H9 (cell line): Measurements from ENCODE around the gene ABHD5. TPM values are rescaled to one million over a fixed set of nuclear protein-coding genes. Genes with fewer than 3 reads are reported as not detected.

Experiments used
- DNase-seq: peaks from one replicate; pipeline ENCODE4 v3.0.0-alpha.2; 2017
- H2AFZ ChIP-seq: one replicate; pipeline ENCODE4 v1.6.1; 2013; ENCODE audit warnings: mild to moderate bottlenecking, low read length, control low read depth, moderate library complexity
- H2AK5ac ChIP-seq: 2 replicates; pipeline ENCODE4 v1.6.1; 2013; ENCODE audit warnings: low read length, control low read depth, mixed read lengths; ENCODE audit not compliant: insufficient read length
- H2BK120ac ChIP-seq: one replicate; pipeline ENCODE4 v1.6.1; 2013; ENCODE audit warnings: low read depth, mild to moderate bottlenecking, low read length, control low read depth, inconsistent platforms; ENCODE audit not compliant: poor library complexity, severe bottlenecking
- H2BK12ac ChIP-seq: 2 replicates; pipeline ENCODE4 v1.6.1; 2013; ENCODE audit warnings: low read length, control low read depth, mixed read lengths, low read depth; ENCODE audit not compliant: insufficient read length
- H2BK15ac ChIP-seq: 2 replicates; pipeline ENCODE4 v1.6.1; 2013; ENCODE audit warnings: low read depth, low read length, control low read depth
- H2BK20ac ChIP-seq: one replicate; pipeline ENCODE4 v1.6.1; 2013; ENCODE audit warnings: low read depth, mild to moderate bottlenecking, low read length, control low read depth, inconsistent platforms; ENCODE audit not compliant: poor library complexity, severe bottlenecking
- H2BK5ac ChIP-seq: 2 replicates; pipeline ENCODE4 v1.6.1; 2013; ENCODE audit warnings: low read length, control low read depth, mixed read lengths; ENCODE audit not compliant: insufficient read length
- H3K14ac ChIP-seq: 2 replicates; pipeline ENCODE4 v1.6.1; 2013; ENCODE audit warnings: low read length, control low read depth; ENCODE audit not compliant: insufficient read depth
- H3K18ac ChIP-seq: 2 replicates; pipeline ENCODE4 v1.6.1; 2013; ENCODE audit warnings: low read depth, mild to moderate bottlenecking, mixed read lengths, low read length, control low read depth; ENCODE audit not compliant: insufficient read length
- H3K23ac ChIP-seq: 2 replicates; pipeline ENCODE4 v1.6.1; 2013; ENCODE audit warnings: low read length, control low read depth, mixed read lengths, low read depth; ENCODE audit not compliant: insufficient read length
- H3K23me2 ChIP-seq: 2 replicates; pipeline ENCODE4 v1.6.1; 2013; ENCODE audit warnings: low read depth, mild to moderate bottlenecking, mixed read lengths, low read length, control low read depth; ENCODE audit not compliant: insufficient read length, poor library complexity, severe bottlenecking
- H3K27ac ChIP-seq: 2 replicates; pipeline ENCODE4 v1.5.1; 2013; ENCODE audit warnings: low read length, control low read depth, mixed read lengths, low read depth; ENCODE audit not compliant: insufficient read length
- H3K27me3 ChIP-seq: 2 replicates; pipeline ENCODE4 v1.6.1; 2013; ENCODE audit warnings: low read length, control low read depth, inconsistent platforms; ENCODE audit not compliant: insufficient read depth
- H3K4ac ChIP-seq: 2 replicates; pipeline ENCODE4 v1.6.1; 2013; ENCODE audit warnings: low read depth, mild to moderate bottlenecking, control low read depth, inconsistent platforms, low read length, moderate library complexity
- H3K4me1 ChIP-seq: 2 replicates; pipeline ENCODE4 v1.6.1; 2013; ENCODE audit warnings: low read length, control low read depth, inconsistent platforms; ENCODE audit not compliant: insufficient read depth
- H3K4me2 ChIP-seq: 2 replicates; pipeline ENCODE4 v1.6.1; 2013; ENCODE audit warnings: low read length, control low read depth, mixed read lengths; ENCODE audit not compliant: insufficient read length, insufficient read depth
- H3K56ac ChIP-seq: 2 replicates; pipeline ENCODE4 v1.6.1; 2013; ENCODE audit warnings: low read depth, mild to moderate bottlenecking, mixed read lengths, low read length, control low read depth; ENCODE audit not compliant: insufficient read length
- H3K79me1 ChIP-seq: 2 replicates; pipeline ENCODE4 v1.6.1; 2013; ENCODE audit warnings: low read depth, mild to moderate bottlenecking, moderate library complexity, low read length, control low read depth, inconsistent platforms; ENCODE audit not compliant: insufficient read depth, poor library complexity, severe bottlenecking
- H3K79me2 ChIP-seq: 2 replicates; pipeline ENCODE4 v1.6.1; 2013; ENCODE audit warnings: low read length, control low read depth, inconsistent platforms; ENCODE audit not compliant: insufficient read depth
- H3K9ac ChIP-seq: 2 replicates; pipeline ENCODE4 v1.6.1; 2013; ENCODE audit warnings: low read length, control low read depth, mixed read lengths; ENCODE audit not compliant: insufficient read length; ENCODE audit errors: extremely low read depth
- H3K9me3 ChIP-seq: one replicate; pipeline ENCODE4 v1.6.1; 2013; ENCODE audit warnings: low read depth, low read length, inconsistent platforms; ENCODE audit not compliant: control insufficient read depth
- H3T11ph ChIP-seq: one replicate; pipeline ENCODE4 v1.6.1; 2013; ENCODE audit warnings: mild to moderate bottlenecking, low read length, control low read depth, inconsistent platforms
- H4K20me1 ChIP-seq: one replicate; pipeline ENCODE4 v1.6.1; 2013; ENCODE audit not compliant: control insufficient read depth, insufficient read length, insufficient read depth
- H4K5ac ChIP-seq: 2 replicates; pipeline ENCODE4 v1.6.1; 2013; ENCODE audit warnings: low read depth, mild to moderate bottlenecking, mixed read lengths, low read length, control low read depth; ENCODE audit not compliant: insufficient read length
- H4K8ac ChIP-seq: replicated peaks from 2 replicates; pipeline ENCODE4 v1.6.1; 2013; ENCODE audit warnings: low read length, control low read depth, mixed read lengths, low read depth; ENCODE audit not compliant: insufficient read length
- H4K91ac ChIP-seq: 2 replicates; pipeline ENCODE4 v1.6.1; 2013; ENCODE audit warnings: low read depth, mild to moderate bottlenecking, moderate library complexity, mixed read lengths, low read length, control low read depth; ENCODE audit not compliant: insufficient read length
- H3K27ac Mint-ChIP-seq, 3 experiments: 2 replicates in 2 of 3; 3 replicates in 1 of 3; pipeline ENCODE4 v1.8.0; 2020 to 2021; ENCODE audit warnings: mixed read lengths in 3 of 3, mild to moderate bottlenecking in 1 of 3, moderate library complexity in 1 of 3
- H3K27me3 Mint-ChIP-seq: 2 replicates; pipeline ENCODE4 v1.8.0; 2021; ENCODE audit warnings: low read depth, mild to moderate bottlenecking, moderate library complexity, mixed read lengths
- H3K36me3 Mint-ChIP-seq, 3 experiments: 2 replicates in 2 of 3; 3 replicates in 1 of 3; pipeline ENCODE4 v1.8.0; 2020 to 2021; ENCODE audit warnings: low read depth in 3 of 3, mixed read lengths in 3 of 3; ENCODE audit not compliant: insufficient read depth in 1 of 3
- H3K4me1 Mint-ChIP-seq, 2 experiments: 2 replicates each; pipeline ENCODE4 v1.8.0; 2020; ENCODE audit warnings: mixed read lengths in 2 of 2
- H3K4me3 Mint-ChIP-seq, 2 experiments: 2 replicates in 1 of 2; 3 replicates in 1 of 2; pipeline ENCODE4 v1.8.0; 2020 to 2021; ENCODE audit warnings: mild to moderate bottlenecking in 2 of 2, mixed read lengths in 2 of 2, moderate library complexity in 1 of 2
- H3K9me3 Mint-ChIP-seq, 2 experiments: 2 replicates in 1 of 2; 3 replicates in 1 of 2; pipeline ENCODE4 v1.8.0; 2020; ENCODE audit warnings: mild to moderate bottlenecking in 2 of 2, mixed read lengths in 2 of 2, moderate library complexity in 1 of 2
- WGBS: extraction: QIAGEN DNeasy Blood & Tissue Kit; methylation state at CpG from one replicate; pipeline ENCODE4 v1.1.7; 2013; ENCODE audit warnings: missing lambda C conversion rate, low lambda C conversion rate, mixed read lengths; ENCODE audit not compliant: insufficient read length; ENCODE audit errors: extremely low coverage; 5-methylcytosine and 5-hydroxymethylcytosine counted together
- total RNA-seq: library from RNA; stranded (reverse); gene quantifications from 2 replicates; pipeline ENCODE4 v1.2.1, GENCODE V29; 2021
- TF ChIP-seq, protein P1 (sequence below): fragments of 200-600 bp; sonication (generic); conservative IDR thresholded peaks from 3 replicates; pipeline ENCODE4 v1.8.0; 2021; ENCODE audit warnings: antibody characterized with exemption, mild to moderate bottlenecking

Gene ABHD5
- total RNA-seq, 1 experiment from 2014 or later, result 13.1 TPM

DNA sequence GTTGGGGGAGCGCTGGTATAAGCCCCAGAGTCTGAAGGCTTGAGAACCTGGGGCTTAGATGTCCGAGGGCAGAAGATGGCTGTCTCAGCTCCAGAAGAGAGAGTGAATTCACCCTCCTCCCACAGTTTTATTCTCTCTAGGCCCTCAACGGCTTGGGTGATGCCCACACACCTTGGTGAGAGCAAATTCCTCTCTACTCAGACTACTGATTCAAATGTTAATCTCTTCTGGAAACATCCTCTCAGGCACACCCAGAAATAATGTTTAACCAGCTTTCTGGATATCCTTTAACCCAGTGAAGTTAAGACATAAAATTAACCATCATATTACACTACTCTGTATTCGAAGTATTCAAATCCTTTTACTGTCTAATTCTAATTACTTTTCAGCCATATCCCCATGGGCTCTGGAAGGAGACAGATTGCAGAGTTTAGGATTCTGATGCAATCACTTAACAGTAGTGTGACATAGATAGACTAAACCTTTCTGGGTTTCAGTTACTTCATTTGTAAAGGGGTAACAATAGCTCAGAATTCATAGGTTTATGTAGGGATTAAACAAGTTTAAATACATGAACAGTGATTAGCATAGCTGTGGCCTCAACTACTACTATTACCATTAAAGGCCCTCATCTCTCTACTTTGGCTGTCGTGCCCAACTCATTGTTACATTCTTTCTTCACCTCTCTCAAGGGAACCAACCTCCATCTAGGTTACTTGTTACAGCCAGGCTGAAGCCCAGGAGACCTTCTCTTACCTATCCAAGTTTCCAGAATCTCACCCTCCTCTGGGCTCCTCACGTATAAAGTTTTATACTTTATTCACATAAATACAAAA, 43.2 kb upstream of the ABHD5 start:
- DNase-seq, result no peak
- H2BK20ac ChIP-seq, result no peak overlapping the region
- H2BK120ac ChIP-seq, result no peak overlapping the region
- no peak overlapping the region for H2BK5ac ChIP-seq
- no peaks in the 10 kb centered on the region; the same call in 1 of the 2 replicates for H3K4me1 ChIP-seq
- H3K4ac ChIP-seq, result no peak overlapping the region
- H4K8ac ChIP-seq, result no peak overlapping the region
- H2BK15ac ChIP-seq, result no peak overlapping the region
- H3K79me2 ChIP-seq, result no peaks in the 10 kb centered on the region
- H4K20me1 ChIP-seq, result no peaks in the 10 kb centered on the region
- H3K9ac ChIP-seq, result no peak overlapping the region
- no peak overlapping the region for H3T11ph ChIP-seq
- H3K27me3 Mint-ChIP-seq, result no peaks in the 10 kb centered on the region
- H3K79me1 ChIP-seq, result no peaks in the 10 kb centered on the region
- no peaks in the 10 kb centered on the region for H3K23me2 ChIP-seq
- H3K27ac ChIP-seq, result no peak overlapping the region
- H3K23ac ChIP-seq, result no peak overlapping the region
- H3K4me3 Mint-ChIP-seq, result no peak overlapping the region
- no peak overlapping the region for H3K14ac ChIP-seq
- H3K36me3 Mint-ChIP-seq, result no peaks in the 10 kb centered on the region; a peak in 1 of 7 replicates
- TF ChIP-seq, protein P1, sequence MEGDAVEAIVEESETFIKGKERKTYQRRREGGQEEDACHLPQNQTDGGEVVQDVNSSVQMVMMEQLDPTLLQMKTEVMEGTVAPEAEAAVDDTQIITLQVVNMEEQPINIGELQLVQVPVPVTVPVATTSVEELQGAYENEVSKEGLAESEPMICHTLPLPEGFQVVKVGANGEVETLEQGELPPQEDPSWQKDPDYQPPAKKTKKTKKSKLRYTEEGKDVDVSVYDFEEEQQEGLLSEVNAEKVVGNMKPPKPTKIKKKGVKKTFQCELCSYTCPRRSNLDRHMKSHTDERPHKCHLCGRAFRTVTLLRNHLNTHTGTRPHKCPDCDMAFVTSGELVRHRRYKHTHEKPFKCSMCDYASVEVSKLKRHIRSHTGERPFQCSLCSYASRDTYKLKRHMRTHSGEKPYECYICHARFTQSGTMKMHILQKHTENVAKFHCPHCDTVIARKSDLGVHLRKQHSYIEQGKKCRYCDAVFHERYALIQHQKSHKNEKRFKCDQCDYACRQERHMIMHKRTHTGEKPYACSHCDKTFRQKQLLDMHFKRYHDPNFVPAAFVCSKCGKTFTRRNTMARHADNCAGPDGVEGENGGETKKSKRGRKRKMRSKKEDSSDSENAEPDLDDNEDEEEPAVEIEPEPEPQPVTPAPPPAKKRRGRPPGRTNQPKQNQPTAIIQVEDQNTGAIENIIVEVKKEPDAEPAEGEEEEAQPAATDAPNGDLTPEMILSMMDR, result no peak
- H2AFZ ChIP-seq, result no peak overlapping the region
- no peak overlapping the region for H2AK5ac ChIP-seq
- peak overlapping the region; percentile 8 to 49 (median 19); a peak in 1 of 7 replicates for H3K27ac Mint-ChIP-seq
- no peak overlapping the region for H3K4me2 ChIP-seq
- no CpG with 5 or more reads among the region's 6 CpGs for WGBS
- H3K56ac ChIP-seq, result no peak overlapping the region
- no peak overlapping the region for H4K91ac ChIP-seq
- H3K27me3 ChIP-seq, result no peaks in the 10 kb centered on the region
- H3K9me3 ChIP-seq, result no peaks in the 10 kb centered on the region
- H3K9me3 Mint-ChIP-seq, result no peaks in the 10 kb centered on the region
- H4K5ac ChIP-seq, result no peak overlapping the region
- no peak overlapping the region for H2BK12ac ChIP-seq
- H3K4me1 Mint-ChIP-seq, result peaks cover 28 to 32% of the 10 kb centered on the region in 2 experiments
- H3K18ac ChIP-seq, result no peak overlapping the region
